Coronary artery (tissue), 2 donors: ENCODE data around the gene ICAM4.
"Not testable (repeated sequence)": the region's sequence is repeated elsewhere in the genome, so short reads cannot be mapped to it uniquely, and the experiment has no call there.

Experiments used
- DNase-seq: peaks from one replicate; pipeline ENCODE4 v3.0.0-alpha.2; 2017; ENCODE audit warnings: low spot score
- H3K27ac ChIP-seq, 2 donors: fragments of 200-600 bp; sonication (generic); one replicate each; pipeline ENCODE4 v1.5.1; 2016 to 2019
- H3K4me3 ChIP-seq: fragments of 200-600 bp; sonication (generic); 2 replicates; pipeline ENCODE4 v1.5.1; 2016; ENCODE audit warnings: mild to moderate bottlenecking, moderate library complexity
- CTCF ChIP-seq: fragments of 200-600 bp; sonication (generic); IDR thresholded peaks from one replicate; pipeline ENCODE4 v1.5.1; 2019; ENCODE audit warnings: antibody characterized with exemption

The ICAM4 gene

GRCh38 chr19:10332965-10333757 is 46.4 kb downstream of the ICAM4 start, which contains the start of gene RAVER1:
RAVER1 (minus strand) TSS chr19:10333529; CDS start chr19:10333507, 22 bp downstream.
- peak; percentile 97 for DNase-seq

GRCh38 chr19:10333758-10334587 is 47.2 kb downstream of the ICAM4 start:
- TF ChIP-seq CTCF, result no peak
- H3K4me3 ChIP-seq, result peak overlapping the region; percentile 86
- peak overlapping the region; percentile 84 to 95 for H3K27ac ChIP-seq
- no peak for DNase-seq

More at GRCh38 chr19:10332965-10333757, 46.4 kb downstream of the ICAM4 start, which contains the start of gene RAVER1:
- TF ChIP-seq CTCF, result no peak
- peak within 1 kb of the TSS; percentile 86 for H3K4me3 ChIP-seq
- peak within 1 kb of the TSS; percentile 84 to 95 for H3K27ac ChIP-seq

- TF ChIP-seq CTCF, result no peak
- Histone ChIP-seq H3K4me3 (peak overlapping the region; percentile 86), H3K27ac (peak overlapping the region; percentile 52 to 95)
- peak; percentile 97 for DNase-seq
Observed at GRCh38 chr19:10334588-10335351, 48.0 kb downstream of the ICAM4 start.

GRCh38 chr19:10335352-10335985 is 48.7 kb downstream of the ICAM4 start:
- TF ChIP-seq CTCF, result no peak
- no peak for DNase-seq
- peak overlapping the region in 1 of 2 donors; percentile 95 for H3K27ac ChIP-seq
- H3K4me3 ChIP-seq, result peak overlapping the region; percentile 86

- H3K27ac ChIP-seq, H3K4me3 ChIP-seq, DNase-seq: not testable (repeated sequence)
Observed at GRCh38 chr19:10336725-10337124, 50.0 kb downstream of the ICAM4 start.
